SH-SY5Y (cell line): Measurements from ENCODE around the gene MNX1.

ENCODE experiments used
- GATA2 ChIP-seq: IDR thresholded peaks from 2 replicates; pipeline ENCODE4 v1.6.1; 2011; ENCODE audit warnings: mild to moderate bottlenecking, low read depth, low read length
- GATA3 ChIP-seq: IDR thresholded peaks from 2 replicates; pipeline ENCODE4 v1.6.1; 2011; ENCODE audit warnings: low read depth, mild to moderate bottlenecking, low read length, moderate library complexity

Gene MNX1

GRCh38 chr7:157010588-157011332, at the start of gene MNX1:
Gene MNX1, minus strand, starts transcription at chr7:157010663. Its CDS starts 313 bp downstream, at chr7:157010350.
- TF ChIP-seq GATA3, result no peak
- no peak for TF ChIP-seq GATA2

GRCh38 chr7:157059534-157059933, 49.1 kb upstream of the MNX1 start:
- TF ChIP-seq GATA3 (no peak), GATA2 (no peak)

- TF ChIP-seq GATA2 (no peak), GATA3 (no peak)
These were observed 48.2 kb upstream of the MNX1 start for GRCh38 chr7:157058701-157059100.

GRCh38 chr7:157058068-157058467, 47.6 kb upstream of the MNX1 start:
- TF ChIP-seq GATA3, result no peak
- no peak for TF ChIP-seq GATA2

- no peak for TF ChIP-seq GATA2
- TF ChIP-seq GATA3, result no peak
These were observed 46.8 kb upstream of the MNX1 start for GRCh38 chr7:157056957-157057902.

GRCh38 chr7:157056246-157056645, 45.8 kb upstream of the MNX1 start:
- TF ChIP-seq GATA2 (no peak), GATA3 (no peak)

GRCh38 chr7:157054927-157055326, 44.5 kb upstream of the MNX1 start:
- TF ChIP-seq GATA2, result no peak
- TF ChIP-seq GATA3, result no peak

GRCh38 chr7:157053118-157053517, 42.7 kb upstream of the MNX1 start:
- TF ChIP-seq GATA3 (no peak), GATA2 (no peak)

GRCh38 chr7:157047148-157047547, 36.7 kb upstream of the MNX1 start:
- TF ChIP-seq GATA3, result no peak
- TF ChIP-seq GATA2, result no peak

- TF ChIP-seq GATA3, result no peak
- no peak for TF ChIP-seq GATA2
These were observed 36.2 kb upstream of the MNX1 start for GRCh38 chr7:157046681-157047080.

- TF ChIP-seq GATA3 (no peak), GATA2 (no peak)
These were observed 34.6 kb upstream of the MNX1 start for GRCh38 chr7:157044943-157045660.

GRCh38 chr7:157044147-157044687, 33.8 kb upstream of the MNX1 start:
- TF ChIP-seq GATA2, result no peak
- no peak for TF ChIP-seq GATA3

GRCh38 chr7:157043745-157044144, 33.3 kb upstream of the MNX1 start:
- no peak for TF ChIP-seq GATA3
- no peak for TF ChIP-seq GATA2
